ENCODE measurements around the gene KPNA2.

KPNA2 gene

DNA sequence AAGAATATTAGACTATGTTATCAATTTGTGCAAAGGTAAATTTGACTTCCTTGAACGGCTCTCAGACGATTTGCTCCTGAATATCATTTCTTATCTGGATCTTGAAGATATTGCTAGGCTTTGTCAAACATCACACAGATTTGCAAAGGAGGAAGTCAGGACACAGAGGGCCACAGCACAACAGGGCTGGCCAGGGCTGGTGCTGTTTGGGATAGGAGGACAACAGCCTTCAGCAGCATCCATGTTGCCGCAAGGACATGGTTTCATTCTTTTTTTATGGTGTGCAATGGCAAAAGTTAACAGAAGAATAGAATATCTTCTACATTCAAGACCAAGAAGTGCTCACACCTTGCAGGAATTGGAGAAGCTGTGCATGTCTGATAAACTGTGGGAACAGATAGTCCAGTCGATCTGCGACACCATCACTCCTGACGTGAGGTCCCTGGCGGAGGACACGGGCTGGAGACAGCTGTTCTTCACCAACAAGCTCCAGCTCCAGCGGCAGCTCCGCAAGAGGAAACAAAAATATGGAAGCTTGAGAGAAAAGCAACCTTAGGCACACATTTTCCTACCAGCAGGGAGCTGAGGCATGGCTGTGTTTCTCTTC is 59.8 kb downstream of the KPNA2 start:
- H3K4me2 ChIP-seq (ENCODE audit: insufficient read depth, low read length): no peak overlapping the region
- H3K27ac ChIP-seq (ENCODE audit: low read length): no peak overlapping the region
- no peaks in the 10 kb centered on the region for H3K79me2 ChIP-seq (ENCODE audit: insufficient read depth, low read length)
- DNase-seq (peak; percentile 3), ATAC-seq (ENCODE audit: insufficient read depth, low read depth) (no peak)
- H3K27me3 ChIP-seq (ENCODE audit: insufficient read depth, low read length, poor library complexity): no peaks in the 10 kb centered on the region
- H2AFZ ChIP-seq (ENCODE audit: low read depth, low read length): no peak overlapping the region
- H3K4me3 ChIP-seq (ENCODE audit: low read depth in 1 of 2, low read length in 2 of 2): no peak overlapping the region
- H4K20me1 ChIP-seq (ENCODE audit: insufficient read depth, low read length): no peaks in the 10 kb centered on the region
- H3K9me3 ChIP-seq (ENCODE audit: insufficient read depth, low read length, severe bottlenecking): no peaks in the 10 kb centered on the region
- H3K4me1 ChIP-seq (ENCODE audit: insufficient read depth, low read length): peaks cover 4% of the 10 kb centered on the region
- TF ChIP-seq EZH2 (IDR thresholded peaks at IDR 0.05; ENCODE audit: borderline replicate concordance, low read depth, low read length, severe bottlenecking): no peak
- TF ChIP-seq, protein P1, sequence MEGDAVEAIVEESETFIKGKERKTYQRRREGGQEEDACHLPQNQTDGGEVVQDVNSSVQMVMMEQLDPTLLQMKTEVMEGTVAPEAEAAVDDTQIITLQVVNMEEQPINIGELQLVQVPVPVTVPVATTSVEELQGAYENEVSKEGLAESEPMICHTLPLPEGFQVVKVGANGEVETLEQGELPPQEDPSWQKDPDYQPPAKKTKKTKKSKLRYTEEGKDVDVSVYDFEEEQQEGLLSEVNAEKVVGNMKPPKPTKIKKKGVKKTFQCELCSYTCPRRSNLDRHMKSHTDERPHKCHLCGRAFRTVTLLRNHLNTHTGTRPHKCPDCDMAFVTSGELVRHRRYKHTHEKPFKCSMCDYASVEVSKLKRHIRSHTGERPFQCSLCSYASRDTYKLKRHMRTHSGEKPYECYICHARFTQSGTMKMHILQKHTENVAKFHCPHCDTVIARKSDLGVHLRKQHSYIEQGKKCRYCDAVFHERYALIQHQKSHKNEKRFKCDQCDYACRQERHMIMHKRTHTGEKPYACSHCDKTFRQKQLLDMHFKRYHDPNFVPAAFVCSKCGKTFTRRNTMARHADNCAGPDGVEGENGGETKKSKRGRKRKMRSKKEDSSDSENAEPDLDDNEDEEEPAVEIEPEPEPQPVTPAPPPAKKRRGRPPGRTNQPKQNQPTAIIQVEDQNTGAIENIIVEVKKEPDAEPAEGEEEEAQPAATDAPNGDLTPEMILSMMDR (IDR thresholded peaks at IDR 0.05; ENCODE audit: borderline replicate concordance, extremely low read depth, low read length, poor library complexity, severe bottlenecking): no peak
- H3K36me3 ChIP-seq (ENCODE audit: insufficient read depth, low read length): no peaks in the 10 kb centered on the region
- no peak overlapping the region for H3K9ac ChIP-seq (ENCODE audit: low read depth, low read length)

DNA sequence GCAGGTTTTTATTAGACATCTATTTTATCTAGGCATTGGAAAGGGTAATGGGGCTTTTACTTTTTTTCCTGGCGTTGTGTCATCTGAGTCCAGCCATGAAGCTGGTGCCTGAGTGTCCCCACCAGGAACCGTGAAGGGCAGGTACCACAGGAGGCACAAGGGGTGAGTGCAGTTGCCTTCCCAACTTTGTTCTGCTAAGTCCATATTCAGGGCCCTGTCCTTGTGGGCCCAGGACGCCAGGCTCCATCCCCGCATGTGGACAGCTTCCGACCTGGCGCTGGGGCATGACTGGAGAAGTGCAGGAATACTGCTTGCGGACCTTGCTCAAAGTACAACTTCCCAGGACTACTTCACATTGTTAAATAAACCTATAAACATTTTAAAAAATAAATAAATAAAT is 60.6 kb downstream of the KPNA2 start:
- Histone ChIP-seq H3K4me2 (ENCODE audit: insufficient read depth, low read length) (no peak overlapping the region), H3K79me2 (ENCODE audit: insufficient read depth, low read length) (peaks cover 3% of the 10 kb centered on the region), H3K9me3 (ENCODE audit: insufficient read depth, low read length, severe bottlenecking) (no peaks in the 10 kb centered on the region), H3K27ac (ENCODE audit: low read length) (no peak overlapping the region), H2AFZ (ENCODE audit: low read depth, low read length) (no peak overlapping the region), H3K27me3 (ENCODE audit: insufficient read depth, low read length, poor library complexity) (no peaks in the 10 kb centered on the region), H3K36me3 (ENCODE audit: insufficient read depth, low read length) (no peaks in the 10 kb centered on the region), H3K4me1 (ENCODE audit: insufficient read depth, low read length) (peaks cover 12% of the 10 kb centered on the region), H3K4me3 (ENCODE audit: low read depth in 1 of 2, low read length in 2 of 2) (no peak overlapping the region), H4K20me1 (ENCODE audit: insufficient read depth, low read length) (no peaks in the 10 kb centered on the region), H3K9ac (ENCODE audit: low read depth, low read length) (no peak overlapping the region)
- DNase-seq (peak; percentile 1), ATAC-seq (ENCODE audit: insufficient read depth, low read depth) (no peak)
- TF ChIP-seq, protein P1 (IDR thresholded peaks at IDR 0.05; ENCODE audit: borderline replicate concordance, extremely low read depth, low read length, poor library complexity, severe bottlenecking): no peak
- TF ChIP-seq EZH2 (IDR thresholded peaks at IDR 0.05; ENCODE audit: borderline replicate concordance, low read depth, low read length, severe bottlenecking): no peak
